ENCODE measurements around the gene DAP. TPM values are rescaled to one million over a fixed set of nuclear protein-coding genes. Genes with fewer than 3 reads are reported as not detected.

Gene DAP
- total and polyA plus RNA-seq, 2 of the 4 experiments (the other 2 are of a cell fraction), result 49.6 to 189 TPM

GRCh38 chr5:10701567-10702039 is 59.4 kb downstream of the DAP start (continued):
- no peak for TF ChIP-seq CEBPB (IDR thresholded peaks at IDR 0.05; ENCODE audit: low read depth, low read length)
- TF ChIP-seq, protein P1, sequence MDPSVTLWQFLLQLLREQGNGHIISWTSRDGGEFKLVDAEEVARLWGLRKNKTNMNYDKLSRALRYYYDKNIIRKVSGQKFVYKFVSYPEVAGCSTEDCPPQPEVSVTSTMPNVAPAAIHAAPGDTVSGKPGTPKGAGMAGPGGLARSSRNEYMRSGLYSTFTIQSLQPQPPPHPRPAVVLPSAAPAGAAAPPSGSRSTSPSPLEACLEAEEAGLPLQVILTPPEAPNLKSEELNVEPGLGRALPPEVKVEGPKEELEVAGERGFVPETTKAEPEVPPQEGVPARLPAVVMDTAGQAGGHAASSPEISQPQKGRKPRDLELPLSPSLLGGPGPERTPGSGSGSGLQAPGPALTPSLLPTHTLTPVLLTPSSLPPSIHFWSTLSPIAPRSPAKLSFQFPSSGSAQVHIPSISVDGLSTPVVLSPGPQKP (IDR thresholded peaks at IDR 0.05; ENCODE audit: borderline replicate concordance, low read depth, low read length), result no peak

DNA sequence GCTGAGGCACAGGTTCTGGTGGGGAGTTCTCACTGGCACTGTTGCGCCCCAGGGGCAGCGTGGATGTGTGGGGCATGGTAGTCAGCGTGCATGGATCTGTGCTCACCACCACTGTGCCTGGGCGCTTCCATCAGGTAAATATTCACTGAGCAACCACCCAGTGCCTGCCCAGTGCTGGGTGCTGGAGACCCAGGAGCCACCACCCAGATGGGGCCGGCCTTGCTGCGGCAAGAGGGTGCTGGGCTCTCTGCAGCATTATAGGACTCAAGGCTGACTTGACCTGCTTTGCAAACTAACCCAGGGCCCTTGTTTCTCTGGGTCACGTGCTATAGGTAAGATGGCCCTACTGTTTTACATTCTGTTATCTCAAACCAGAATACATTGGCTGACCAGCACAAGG is 60.5 kb downstream of the DAP start:
- Histone ChIP-seq H4K91ac (ENCODE audit: insufficient read depth, low read depth, low read length) (no peak overlapping the region), H2AFZ (replicated peaks; ENCODE audit: low read length, poor library complexity) (no peak overlapping the region), H3K9me1 (ENCODE audit: insufficient read depth, low read length) (peaks cover 44% of the 10 kb centered on the region), H3K79me1 (ENCODE audit: low read depth in 1 of 2, low read length in 2 of 2) (peaks cover 38 to 93% of the 10 kb centered on the region in 2 experiments), H3K18ac (ENCODE audit: low read depth, low read length) (no peak overlapping the region), H3K9ac (ENCODE audit: low read depth, low read length) (no peak overlapping the region), H2AK9ac (replicated peaks; ENCODE audit: low read depth, low read length, poor library complexity) (no peak overlapping the region), H2BK120ac (ENCODE audit: low read depth, low read length) (no peak overlapping the region), H2BK5ac (ENCODE audit: low read depth, low read length, poor library complexity, severe bottlenecking) (no peak overlapping the region), H2BK20ac (ENCODE audit: low read depth, low read length) (no peak overlapping the region), H3K56ac (ENCODE audit: extremely low read depth, insufficient read depth, low read length) (no peak overlapping the region), H3K4me1 (ENCODE audit: control insufficient read depth, insufficient read depth, low read length) (peaks cover 30% of the 10 kb centered on the region), H3K4me2 (ENCODE audit: low read depth, low read length) (no peak overlapping the region), H4K5ac (ENCODE audit: low read depth, low read length) (no peak overlapping the region), H3K4me3 (ENCODE audit: insufficient read depth, low read depth, low read length) (no peak overlapping the region), H3K23ac (ENCODE audit: low read depth, low read length) (no peak overlapping the region), H3K36me3 (ENCODE audit: control insufficient read depth, insufficient read depth, low read length) (peaks cover 5% of the 10 kb centered on the region), H3K14ac (replicated peaks; ENCODE audit: low read depth, low read length) (no peak overlapping the region), H3K4ac (ENCODE audit: low read depth, low read length) (no peak overlapping the region; the same call in 1 of the 2 replicates), H3K9me3 (ENCODE audit: control insufficient read depth, insufficient read depth, low read length) (no peaks in the 10 kb centered on the region), H3K27ac (ENCODE audit: insufficient read depth, low read length) (no peak overlapping the region), H2BK15ac (ENCODE audit: low read depth, low read length) (no peak overlapping the region), H3K27me3 (ENCODE audit: control insufficient read depth, insufficient read depth, low read length) (no peaks in the 10 kb centered on the region), H4K20me1 (ENCODE audit: insufficient read depth, low read length) (peaks cover 22% of the 10 kb centered on the region), H4K8ac (ENCODE audit: low read depth in 2 of 2, low read length in 2 of 2) (no peak overlapping the region), H2AK5ac (ENCODE audit: low read depth, low read length) (no peak overlapping the region)
- ChIA-PET CTCF (interaction anchor here (0.5 to 1.4 kb wide), 4 partner anchors 8 to 243 kb away, joined by 3 to 5 read pairs (median 4); no protein-coding TSS in a partner anchor), POLR2A (ENCODE audit: unreplicated experiment) (no interaction called here)
- no TSS peak for BruUV-seq (replicated peaks)
- in situ Hi-C loops (cut with MboI; ENCODE audit: low sequenced_read_pairs), result loop anchor here (10.0 kb wide), 1 partner anchor 134 kb away; no protein-coding TSS in a partner anchor
- no peak for DNase-seq
- no peak for ATAC-seq (ENCODE audit: low read depth)
- WGBS, 2 experiments (ENCODE audit: extremely low coverage in 2 of 2, insufficient read length in 1 of 2), result no CpG with 5 or more reads among the region's 7 CpGs
- dilution Hi-C loops (cut with HindIII; ENCODE audit: low sequenced_read_pairs, unreplicated experiment), result no loop called here
- intact Hi-C loops (cut with micrococcal nuclease), result loop anchor here (5.0 kb wide), 1 partner anchor 202 kb away; no protein-coding TSS in a partner anchor
- TF ChIP-seq MXI1 (IDR thresholded peaks at IDR 0.05; ENCODE audit: borderline replicate concordance, low read depth, low read length), result no peak
- TF ChIP-seq, protein P2, sequence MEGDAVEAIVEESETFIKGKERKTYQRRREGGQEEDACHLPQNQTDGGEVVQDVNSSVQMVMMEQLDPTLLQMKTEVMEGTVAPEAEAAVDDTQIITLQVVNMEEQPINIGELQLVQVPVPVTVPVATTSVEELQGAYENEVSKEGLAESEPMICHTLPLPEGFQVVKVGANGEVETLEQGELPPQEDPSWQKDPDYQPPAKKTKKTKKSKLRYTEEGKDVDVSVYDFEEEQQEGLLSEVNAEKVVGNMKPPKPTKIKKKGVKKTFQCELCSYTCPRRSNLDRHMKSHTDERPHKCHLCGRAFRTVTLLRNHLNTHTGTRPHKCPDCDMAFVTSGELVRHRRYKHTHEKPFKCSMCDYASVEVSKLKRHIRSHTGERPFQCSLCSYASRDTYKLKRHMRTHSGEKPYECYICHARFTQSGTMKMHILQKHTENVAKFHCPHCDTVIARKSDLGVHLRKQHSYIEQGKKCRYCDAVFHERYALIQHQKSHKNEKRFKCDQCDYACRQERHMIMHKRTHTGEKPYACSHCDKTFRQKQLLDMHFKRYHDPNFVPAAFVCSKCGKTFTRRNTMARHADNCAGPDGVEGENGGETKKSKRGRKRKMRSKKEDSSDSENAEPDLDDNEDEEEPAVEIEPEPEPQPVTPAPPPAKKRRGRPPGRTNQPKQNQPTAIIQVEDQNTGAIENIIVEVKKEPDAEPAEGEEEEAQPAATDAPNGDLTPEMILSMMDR (conservative IDR thresholded peaks at IDR 0.05; ENCODE audit: low read depth, low read length), result no peak
- no peak for TF ChIP-seq USF2 (IDR thresholded peaks at IDR 0.05; ENCODE audit: low read depth, low read length)
- no peak for TF ChIP-seq RAD21 (IDR thresholded peaks at IDR 0.05; ENCODE audit: low read length)
- TF ChIP-seq CHD1 (IDR thresholded peaks at IDR 0.05; ENCODE audit: low read depth, low read length), result no peak
- no peak for TF ChIP-seq FOS (IDR thresholded peaks at IDR 0.05; ENCODE audit: low read depth, low read length)
- no peak for TF ChIP-seq MAZ (IDR thresholded peaks at IDR 0.05; ENCODE audit: borderline replicate concordance, low read depth, low read length)
- TF ChIP-seq RFX5 (IDR thresholded peaks at IDR 0.05; ENCODE audit: low read depth, low read length), result no peak
- no peak for TF ChIP-seq BHLHE40 (IDR thresholded peaks at IDR 0.05; ENCODE audit: low read depth, low read length)
- no peak for TF ChIP-seq MAFK (IDR thresholded peaks at IDR 0.05; ENCODE audit: low read depth, low read length)
- no peak for TF ChIP-seq RCOR1 (IDR thresholded peaks at IDR 0.05; ENCODE audit: insufficient replicate concordance, low read length)
- TF ChIP-seq CEBPB (IDR thresholded peaks at IDR 0.05; ENCODE audit: low read depth, low read length), result no peak
- no peak for TF ChIP-seq NFE2L2 (IDR thresholded peaks at IDR 0.05; ENCODE audit: low read depth, low read length)
